NCI-H82 treated with DMSO at 0.1 percent for 48 hours (cell line): ENCODE measurements around the gene ZNF106.

Experiments used
- DNase-seq: peaks from one replicate; lab custom pipeline; 2025; ENCODE audit not compliant: unreplicated experiment; lab: John Stamatoyannopoulos, UW

Gene ZNF106

GRCh38 chr15:42409011-42409410, 81.9 kb downstream of the ZNF106 start:
- no peak for DNase-seq

- no peak for DNase-seq
Measured at GRCh38 chr15:42408178-42408577, 82.8 kb downstream of the ZNF106 start.

DNA sequence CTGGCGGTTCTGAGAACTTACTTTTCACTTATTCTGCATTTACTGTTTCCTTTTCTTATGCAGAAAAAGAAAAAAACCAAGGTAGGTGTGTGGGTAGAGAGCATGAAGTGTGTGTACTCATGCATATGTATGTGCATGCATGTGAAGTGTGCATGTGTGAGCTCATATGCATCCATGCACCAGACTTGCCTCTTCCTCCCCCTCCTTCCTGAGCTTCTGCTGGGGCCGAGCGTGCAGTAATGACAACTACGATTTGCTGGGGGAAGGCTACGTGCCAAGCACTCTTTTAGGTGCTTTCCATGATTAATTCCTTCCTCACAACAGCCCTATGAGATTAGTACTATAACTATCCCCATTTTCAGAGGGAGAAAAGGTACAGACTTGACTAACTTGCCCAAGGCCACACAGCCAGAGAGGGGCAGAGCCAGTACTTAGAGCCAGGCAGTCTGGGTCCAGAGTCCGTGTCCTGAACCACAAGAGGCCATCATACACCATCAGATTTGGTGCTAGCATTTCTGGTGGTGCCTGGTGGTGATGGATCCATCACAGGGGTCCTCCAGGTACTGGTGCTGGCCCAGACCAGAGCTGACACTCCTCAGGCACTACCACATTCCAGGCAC, 85.0 kb downstream of the ZNF106 start:
- no peak for DNase-seq

GRCh38 chr15:42404461-42405235, 86.3 kb downstream of the ZNF106 start:
- DNase-seq = no peak

- no peak for DNase-seq
Measured at GRCh38 chr15:42403389-42403788, 87.6 kb downstream of the ZNF106 start.

DNA sequence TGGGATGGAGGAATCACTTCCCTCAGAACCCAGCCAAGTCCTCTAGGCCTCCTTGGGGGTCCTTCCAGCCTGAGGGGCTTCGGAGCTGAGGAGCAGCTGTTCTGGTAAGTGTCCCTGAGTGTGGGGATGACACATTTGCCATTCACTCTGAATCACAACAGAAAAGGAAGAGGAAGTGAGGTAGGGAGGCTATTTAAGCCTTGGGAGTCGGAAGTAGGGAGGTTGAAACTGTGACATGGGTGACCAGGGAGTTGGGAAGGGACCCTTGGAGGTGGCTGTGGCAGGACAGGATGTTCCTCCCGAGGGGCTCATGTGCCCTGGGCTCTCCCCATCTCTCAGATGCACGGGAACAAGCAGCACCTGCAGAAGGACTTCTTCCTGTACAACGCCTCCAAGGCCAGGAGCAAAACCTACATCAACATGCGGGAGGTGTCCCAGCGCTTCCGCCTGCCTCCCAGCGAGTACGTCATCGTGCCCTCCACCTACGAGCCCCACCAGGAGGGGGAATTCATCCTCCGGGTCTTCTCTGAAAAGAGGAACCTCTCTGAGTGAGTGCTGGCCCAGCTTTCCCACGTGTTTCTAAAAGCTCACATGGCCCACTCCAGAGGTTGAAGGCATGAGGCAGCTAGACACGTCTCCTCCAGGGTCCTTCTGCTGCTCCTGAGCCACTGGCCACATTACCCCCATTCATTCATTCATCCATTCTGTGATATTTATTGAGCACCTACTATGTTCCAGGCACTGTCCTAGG, 88.3 kb downstream of the ZNF106 start:
- DNase-seq = no peak

- no peak for DNase-seq
Measured at GRCh38 chr15:42401544-42402454, 89.1 kb downstream of the ZNF106 start.

DNA sequence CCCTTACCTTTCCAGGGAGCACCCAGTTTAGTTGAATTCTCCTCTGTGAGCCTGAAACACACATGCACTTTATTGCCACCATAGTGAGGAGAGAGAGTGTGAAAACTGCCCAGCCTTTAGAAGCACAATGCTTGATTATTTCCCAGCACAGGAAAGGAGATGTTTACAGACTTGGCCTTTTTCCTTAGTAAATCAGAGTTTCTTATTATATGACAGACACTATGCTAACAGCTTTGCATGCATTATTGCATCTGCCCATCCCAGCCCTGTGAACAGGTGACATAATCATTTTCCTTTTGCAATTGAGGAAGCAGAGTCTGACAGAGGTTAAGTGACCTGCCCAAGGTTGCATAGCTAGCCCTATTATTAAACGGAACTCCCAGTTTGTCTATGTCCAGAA, 95.1 kb downstream of the ZNF106 start:
- no peak for DNase-seq

DNA sequence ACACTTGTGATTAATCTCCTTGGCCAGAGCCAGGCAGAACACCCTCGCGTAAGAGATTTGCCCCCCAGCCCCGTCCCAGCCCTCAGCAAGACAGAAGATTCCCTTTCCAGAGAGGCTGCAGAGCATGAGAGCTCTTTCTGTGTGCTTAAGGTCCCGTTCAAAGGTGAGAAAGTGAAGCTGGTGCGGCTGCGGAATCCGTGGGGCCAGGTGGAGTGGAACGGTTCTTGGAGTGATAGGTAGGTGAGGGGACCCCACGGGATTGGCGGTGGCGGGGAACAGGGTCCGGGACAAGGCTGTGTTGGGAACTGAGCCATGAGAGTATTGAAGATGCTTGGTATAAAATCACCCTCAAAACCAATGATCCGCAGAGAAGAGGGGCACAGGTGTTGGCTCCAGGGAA, 96.8 kb downstream of the ZNF106 start:
- DNase-seq = no peak

GRCh38 chr15:42392309-42393024, 98.5 kb downstream of the ZNF106 start:
- DNase-seq = no peak

GRCh38 chr15:42387603-42388002, 103.3 kb downstream of the ZNF106 start:
- DNase-seq = no peak

- no peak for DNase-seq
Measured at GRCh38 chr15:42385980-42386700, 104.8 kb downstream of the ZNF106 start.

GRCh38 chr15:42385206-42385979, 105.5 kb downstream of the ZNF106 start:
- DNase-seq = peak; percentile 42

DNA sequence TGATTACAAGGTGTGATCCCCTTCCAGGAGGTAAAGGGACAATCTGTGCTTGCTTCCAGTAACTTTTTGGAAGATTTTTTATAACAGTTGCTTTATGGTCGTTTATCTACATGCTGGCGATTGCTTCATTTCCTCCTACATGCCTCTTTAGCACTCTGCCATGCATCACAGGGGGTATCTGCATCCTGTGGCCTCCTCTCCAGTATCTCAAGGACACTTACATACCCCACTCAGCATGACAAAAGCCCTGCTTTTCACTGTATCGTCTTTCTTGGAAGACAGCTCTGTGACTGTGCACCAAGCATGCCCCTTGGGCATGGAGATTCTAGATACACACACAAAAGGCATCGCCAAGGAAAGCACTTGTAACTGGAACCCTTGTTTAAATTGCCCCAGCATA, 106.3 kb downstream of the ZNF106 start:
- no peak for DNase-seq

GRCh38 chr15:42378011-42378410, 112.9 kb downstream of the ZNF106 start:
- no peak for DNase-seq

DNA sequence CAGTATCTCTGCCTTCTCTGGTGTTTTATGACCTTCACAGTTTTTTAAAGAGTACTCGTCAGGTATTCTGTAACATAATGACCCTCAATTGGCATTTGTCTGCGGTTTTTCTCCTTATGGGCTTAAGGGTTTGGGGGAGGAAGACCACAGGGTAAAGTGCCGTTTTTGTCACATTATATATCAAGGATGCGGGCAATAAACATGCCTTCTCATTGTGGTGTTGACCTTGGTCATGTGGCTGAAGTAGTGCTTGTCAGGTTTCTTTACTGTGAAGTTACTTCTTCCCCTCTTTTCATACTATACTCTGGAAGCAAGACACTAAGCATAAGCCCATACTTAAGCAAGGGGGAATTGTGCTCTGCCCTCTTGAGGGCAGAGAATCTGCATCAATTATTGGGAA, 115.0 kb downstream of the ZNF106 start:
- no peak for DNase-seq

DNA sequence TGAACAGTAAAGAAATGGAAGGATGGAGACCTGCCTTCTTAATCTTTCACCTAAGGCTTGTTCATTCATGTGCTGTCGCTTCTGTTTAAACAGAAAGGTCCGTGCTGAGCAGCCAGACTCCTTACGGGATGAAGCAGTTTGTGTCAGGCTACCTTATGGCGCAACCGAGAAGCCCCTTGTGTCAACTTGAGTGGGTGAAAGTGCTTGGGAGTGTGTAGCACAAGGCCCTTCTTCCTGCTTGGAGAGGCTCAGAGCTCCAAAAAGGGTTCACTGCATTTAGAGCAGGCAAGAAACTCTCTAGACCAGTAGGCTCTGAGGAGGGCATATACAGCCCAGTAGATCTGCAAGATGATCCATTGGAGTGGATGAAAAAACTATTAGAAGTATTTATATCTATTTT, 115.7 kb downstream of the ZNF106 start:
- no peak for DNase-seq

- no peak for DNase-seq
Measured at GRCh38 chr15:42374810-42375209, 116.1 kb downstream of the ZNF106 start.

DNA sequence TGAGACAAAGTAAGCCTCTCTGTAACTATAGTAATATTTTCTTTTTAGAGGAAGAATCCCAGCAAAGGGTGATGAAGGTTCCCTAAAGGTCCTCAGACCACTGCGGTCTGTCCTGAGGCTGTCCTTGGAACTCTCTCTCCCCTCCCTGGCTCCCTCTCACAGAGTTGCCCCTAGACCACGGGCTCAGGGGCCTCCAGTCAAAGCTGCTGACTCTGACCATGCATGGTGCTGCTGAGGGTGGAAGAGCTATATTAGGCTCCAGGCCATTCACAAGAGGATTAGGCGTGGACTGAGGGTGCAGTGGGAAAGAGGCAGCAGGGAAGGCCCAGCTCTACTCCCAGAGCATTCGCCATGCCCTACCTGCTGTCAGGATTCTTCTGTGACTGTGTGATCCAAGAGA, 117.0 kb downstream of the ZNF106 start:
- no peak for DNase-seq
